Inferior parietal cortex (tissue), 1 donor: ENCODE measurements around the gene USP21.
A peak's percentile ranks its signal among the peaks of the same experiment; 100 is the strongest.

ENCODE experiments used
- DNase-seq: peaks from one replicate; pipeline ENCODE4 v3.0.0-alpha.2; 2016; ENCODE audit errors: extremely low spot score

USP21 gene

DNA sequence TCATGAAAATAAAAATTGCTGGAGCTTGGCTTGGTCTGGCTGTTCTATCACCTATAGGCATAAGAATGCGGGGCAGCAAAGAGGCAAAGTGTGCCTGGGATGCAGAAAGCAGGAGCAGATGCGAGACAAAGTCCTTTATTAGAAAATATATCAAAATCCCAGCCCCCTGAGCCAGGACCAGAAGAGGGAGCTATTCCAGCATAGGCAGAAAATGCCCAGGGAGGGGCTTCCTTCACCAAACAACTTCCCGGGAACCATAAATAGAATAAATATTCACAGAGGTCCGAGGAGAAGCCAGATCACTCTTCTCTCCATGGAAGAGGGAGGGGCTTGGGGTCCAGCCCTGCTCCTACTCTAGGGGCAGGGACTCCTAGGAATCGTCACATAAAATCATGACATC lies 11.9 kb downstream of the USP21 start:
- DNase-seq = no peak

DNA sequence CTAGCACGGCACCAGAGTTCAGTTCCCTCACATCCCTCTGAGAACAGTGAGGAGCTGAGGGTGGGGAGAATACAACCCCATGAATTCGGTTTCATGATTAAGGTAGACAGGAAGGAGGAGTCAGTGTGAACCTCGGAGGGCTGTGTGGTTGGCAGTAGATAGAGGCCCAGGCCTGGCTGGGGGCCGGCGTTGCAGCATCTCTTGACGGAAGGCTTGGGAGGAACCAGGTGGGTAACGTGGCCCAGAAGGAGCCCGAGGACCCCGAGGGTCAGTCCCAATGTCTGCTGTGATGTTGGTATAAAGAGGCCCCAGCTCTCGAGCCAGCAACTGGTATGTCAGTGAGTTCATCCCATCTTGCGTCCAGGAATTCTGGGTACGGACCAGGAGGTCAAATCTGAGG lies 12.4 kb downstream of the USP21 start:
- DNase-seq = no peak

DNA sequence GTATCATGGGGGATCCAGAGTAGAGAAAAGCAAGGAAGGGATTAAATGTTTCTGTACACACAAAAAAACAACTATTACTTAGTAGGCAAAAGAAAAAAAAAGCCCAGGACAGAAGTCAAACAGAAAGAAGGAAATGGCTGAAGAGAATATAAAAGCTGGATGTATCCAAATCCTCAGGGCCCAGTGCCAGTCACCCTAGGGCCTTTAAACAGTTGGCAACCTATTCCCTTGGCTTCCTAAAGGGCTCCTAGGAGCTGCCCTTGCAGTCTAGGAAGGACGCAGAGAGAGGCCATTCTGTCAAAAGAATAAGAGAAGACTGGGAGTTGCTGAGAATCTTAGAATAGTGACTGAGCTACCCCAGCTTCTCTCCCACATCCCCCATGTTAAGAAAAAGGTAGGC lies 13.0 kb downstream of the USP21 start:
- no peak for DNase-seq

DNA sequence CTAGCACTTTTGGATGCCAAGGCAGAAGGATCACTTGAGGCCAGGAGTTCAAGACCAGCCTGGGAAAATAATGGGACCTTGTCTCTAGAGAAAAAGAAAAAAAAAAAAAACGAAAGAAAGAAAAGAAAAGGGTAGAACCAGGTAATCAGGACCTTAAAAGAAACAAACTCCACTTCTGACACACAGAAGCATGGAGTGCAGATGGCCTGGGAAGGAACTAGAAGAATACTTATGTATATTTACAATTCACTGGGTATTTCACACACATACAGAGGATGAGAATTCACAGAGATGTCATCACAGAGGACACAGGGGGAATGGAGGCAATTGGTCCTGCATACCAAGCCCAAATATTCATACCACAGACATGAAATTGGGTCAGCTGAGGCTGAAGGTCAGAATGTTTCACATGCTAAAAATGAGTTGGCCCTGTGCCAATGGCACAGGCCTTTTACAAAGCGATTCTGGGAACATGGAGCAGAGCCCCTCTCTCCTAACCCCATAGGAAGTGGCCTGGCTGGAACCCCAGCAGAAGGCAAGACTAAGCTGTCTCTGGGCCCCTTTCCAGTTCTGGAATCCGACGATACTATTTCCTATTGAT lies 13.6 kb downstream of the USP21 start:
- DNase-seq = no peak

DNA sequence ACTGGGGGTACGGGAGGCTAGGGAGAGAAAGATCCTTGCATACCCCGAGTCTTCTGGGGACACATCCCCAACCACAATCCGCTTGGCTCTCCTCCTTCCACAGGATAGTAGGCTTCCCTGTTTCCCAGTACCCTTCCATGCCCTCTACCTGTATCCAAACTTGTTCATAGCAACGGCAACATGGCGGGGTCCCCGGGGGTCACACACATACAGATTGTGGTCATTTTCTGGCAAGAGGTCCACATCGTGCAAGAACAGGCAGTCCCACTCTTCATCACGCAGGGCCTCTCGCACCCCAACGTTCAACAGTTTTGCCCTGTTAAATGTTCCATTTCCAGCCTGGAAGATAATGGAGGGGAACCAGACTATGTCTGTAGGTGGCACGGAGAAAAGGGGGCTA lies 14.4 kb downstream of the USP21 start:
- DNase-seq = no peak

DNA sequence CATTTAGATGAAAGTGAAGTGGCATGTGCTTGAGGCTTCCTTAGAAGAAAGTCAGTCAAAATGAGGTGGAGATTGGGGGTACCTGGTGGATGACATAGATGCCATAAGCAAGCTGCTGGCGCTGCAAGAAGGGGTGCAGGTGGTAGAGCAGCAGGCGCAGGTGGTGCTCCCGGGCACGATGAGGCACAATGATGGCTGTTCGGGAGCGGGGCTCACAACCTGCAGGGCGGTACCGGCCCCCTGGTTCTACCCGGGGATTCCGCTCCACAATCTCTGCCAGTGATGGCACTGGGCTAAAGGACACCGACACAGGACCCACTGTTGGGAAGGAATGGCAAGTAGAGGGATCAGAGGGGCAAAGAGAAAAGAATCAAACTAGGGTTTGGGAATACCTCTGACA lies 15.6 kb downstream of the USP21 start:
- DNase-seq = no peak

DNA sequence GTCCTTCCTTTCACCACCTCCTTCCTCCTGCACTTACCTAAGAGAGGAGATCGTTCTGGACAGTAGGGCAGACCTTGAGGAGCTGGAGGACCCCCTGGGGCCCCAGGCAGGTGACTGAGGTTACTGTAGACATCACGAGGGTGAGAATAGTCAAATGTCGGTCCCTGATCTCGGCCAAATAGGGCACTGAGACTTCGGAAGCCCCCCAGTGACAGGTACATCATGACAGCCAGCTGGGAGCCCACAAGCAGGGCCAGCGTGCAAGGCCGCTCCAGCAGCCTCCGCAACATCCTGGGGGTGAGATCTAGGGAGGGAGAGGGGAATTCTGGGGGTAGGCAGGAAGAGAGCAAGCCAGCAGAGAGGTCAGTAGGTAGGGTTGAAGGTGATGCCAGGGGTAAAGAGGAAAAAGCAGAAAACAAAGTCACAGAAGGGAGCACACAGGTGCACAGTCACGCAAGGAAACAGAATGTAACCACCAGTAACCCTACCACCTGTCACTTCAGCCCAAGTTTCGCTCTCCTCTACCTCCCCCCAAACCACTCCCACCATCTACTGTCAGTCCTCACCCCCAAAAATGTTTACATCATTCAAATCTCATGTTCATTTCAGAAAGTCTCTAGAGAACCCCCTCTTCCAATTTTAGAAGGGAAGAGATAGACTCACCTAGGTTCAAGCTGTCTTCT lies 16.6 kb downstream of the USP21 start:
- DNase-seq = no peak

DNA sequence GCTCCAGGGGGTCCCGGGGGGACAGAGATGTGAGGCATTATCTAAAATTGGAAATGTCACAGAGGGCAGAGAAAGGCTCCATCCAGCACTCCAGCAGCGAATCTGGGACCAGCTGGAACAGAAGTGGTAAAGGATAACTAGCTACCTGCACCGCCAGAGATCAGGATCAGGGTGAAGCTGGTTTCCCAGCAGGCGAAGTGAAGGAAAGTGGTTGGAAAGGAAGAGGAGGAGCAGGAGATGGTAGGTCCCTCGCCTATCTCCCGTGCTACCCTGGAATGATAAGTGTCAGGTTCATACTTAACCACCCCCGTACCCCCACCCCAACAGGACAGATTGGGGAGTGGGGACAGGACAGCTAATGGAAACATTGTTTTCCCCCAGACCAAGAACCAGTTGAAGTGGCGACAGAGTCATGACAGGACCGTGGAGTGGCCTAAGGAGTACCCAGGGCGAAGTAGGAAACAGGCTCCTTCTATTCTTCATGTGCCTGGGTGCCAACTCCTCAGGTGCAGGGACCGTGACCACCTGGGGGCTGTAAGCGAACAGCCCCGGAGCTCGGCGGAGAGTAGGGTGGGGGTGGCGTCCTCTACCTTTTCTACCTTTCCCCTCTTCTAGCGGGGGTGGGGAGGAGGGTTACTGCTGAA lies 17.3 kb downstream of the USP21 start:
- DNase-seq = no peak

DNA sequence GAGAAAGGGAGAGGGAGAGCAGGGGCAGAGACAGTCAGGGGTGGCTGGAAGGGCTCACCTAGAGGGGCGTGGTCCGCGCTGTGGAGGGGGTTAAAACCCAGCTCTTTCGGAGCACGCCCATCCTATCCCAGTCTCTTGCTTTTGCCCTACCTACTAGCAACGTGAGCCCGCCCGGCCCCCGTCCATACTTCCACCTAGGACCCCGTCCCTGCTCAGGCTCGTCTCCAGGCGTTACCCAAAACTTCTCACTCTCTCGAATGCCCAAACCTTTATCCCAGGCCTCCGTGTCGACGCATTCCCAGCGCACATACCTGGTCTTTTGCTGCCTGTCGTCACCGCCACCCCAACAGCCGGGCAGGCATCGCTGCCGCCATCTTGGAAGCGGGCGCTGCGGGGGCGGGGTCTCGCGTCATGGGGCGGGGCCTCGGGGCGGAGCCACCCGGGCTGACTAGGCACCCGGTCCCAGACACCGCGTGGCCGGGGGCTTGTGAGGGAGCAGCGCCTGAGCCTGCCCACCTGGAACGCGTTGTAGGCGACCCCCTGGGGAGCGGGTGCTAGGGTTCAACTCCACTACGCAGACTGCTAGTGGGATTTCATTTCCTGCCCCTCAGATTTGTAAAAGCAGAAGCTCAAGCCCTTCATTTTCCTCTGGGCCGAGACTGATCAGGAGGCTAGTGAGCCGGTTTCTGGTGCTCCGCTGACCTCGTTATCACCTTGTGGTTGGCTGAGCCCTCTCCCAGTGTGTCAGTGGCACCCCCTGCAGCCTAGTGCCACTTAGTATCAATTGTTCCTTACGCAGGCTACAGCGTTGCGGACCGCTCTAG lies 18.0 kb downstream of the USP21 start, which contains the start of gene B4GALT3:
TSS of gene B4GALT3 (minus strand) at position 396 of the 824 bp plus-strand sequence. CDS start 1,447 bp downstream, outside the sequence.
- DNase-seq = peak; percentile 82

DNA sequence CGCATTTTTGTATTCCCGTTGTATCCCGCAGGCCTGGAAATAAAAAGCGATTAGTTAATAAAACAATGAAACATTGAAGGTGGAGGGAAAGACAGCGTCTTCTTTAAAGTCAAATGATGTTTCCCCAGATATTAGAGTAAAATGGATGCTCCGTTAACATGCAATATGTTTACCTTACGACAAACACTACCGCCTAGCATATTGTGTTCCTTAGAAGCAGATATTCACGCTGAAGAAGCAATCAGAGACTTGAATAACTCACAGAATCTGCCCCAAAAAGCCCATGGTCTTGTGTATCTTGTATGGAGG lies 18.6 kb downstream of the USP21 start:
- DNase-seq = no peak

DNA sequence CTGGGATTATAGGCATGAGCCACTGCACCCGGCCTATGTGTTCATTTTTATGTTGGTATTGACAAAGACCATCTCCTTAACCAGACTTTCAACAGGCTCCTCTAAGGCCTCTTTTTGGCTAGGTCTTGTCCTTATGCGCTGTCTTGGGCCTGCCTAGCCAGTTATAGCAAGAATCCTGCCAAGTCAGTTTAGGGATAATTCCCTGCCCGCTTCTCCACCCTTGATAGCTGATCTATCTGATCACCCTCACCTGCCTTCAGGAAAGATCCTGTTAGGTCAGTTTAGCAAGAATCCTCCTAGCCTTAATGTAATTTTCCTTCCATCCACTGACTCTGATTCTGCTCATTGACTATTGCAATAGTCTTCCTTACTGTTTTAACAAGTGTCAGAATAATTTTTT lies 20.4 kb downstream of the USP21 start:
- no peak for DNase-seq

DNA sequence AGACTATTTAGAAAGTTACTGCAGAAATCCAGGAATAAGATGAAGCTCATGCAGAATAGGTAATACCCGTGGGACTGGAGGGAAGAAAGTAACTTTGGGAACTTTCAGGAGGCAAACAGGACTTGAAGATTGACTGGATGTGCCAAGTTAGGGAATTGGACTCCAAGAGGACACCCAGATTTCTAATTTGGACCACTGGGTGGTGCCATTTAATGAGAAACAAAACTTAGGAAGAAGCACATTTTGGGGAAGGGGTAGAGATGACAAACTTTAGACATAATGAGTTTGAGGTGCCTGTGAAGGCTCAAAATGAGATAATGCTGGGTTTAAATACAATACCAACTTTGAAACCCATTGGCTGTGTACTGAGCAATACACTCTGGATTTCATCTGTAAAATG lies 21.3 kb downstream of the USP21 start:
- DNase-seq = no peak

DNA sequence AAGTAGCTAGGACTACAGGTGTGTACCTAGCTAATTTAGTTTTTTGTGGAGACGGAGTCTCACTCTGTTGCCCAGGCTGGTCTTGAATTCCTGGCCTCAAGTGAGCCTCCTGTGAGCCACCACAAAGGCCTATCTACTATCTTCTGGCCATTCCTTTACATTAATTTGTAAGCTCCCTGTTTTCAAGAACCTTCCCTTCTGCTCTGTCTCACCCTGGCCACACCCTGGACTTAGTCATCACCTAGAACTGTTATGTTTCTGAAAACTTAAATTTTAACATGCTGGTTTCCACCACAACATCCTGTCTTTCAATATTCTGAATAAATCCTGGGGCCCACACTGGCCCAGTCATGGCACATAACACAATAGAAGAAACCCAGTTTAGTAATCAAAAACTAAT lies 22.9 kb downstream of the USP21 start:
- no peak for DNase-seq

DNA sequence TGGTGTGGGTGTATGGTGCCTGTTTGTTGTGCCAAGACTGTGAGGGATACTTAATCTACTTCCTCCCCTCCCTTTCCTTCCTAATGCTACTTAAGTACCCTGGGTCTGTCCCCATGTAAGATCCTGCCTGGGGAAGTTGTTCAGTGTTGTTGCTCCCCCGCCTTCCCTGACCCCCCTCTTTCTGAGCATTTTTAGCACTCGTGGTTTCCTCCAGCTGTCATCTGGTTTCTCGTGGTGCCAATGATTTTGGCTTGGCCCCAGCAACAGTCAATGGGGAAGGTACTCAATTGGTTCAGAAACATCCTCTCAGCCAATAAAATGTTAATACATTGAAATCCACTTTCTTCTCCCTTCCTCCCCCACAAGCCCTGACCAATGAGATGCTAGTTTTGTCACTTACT lies 26.0 kb downstream of the USP21 start:
- peak; percentile 63 for DNase-seq

DNA sequence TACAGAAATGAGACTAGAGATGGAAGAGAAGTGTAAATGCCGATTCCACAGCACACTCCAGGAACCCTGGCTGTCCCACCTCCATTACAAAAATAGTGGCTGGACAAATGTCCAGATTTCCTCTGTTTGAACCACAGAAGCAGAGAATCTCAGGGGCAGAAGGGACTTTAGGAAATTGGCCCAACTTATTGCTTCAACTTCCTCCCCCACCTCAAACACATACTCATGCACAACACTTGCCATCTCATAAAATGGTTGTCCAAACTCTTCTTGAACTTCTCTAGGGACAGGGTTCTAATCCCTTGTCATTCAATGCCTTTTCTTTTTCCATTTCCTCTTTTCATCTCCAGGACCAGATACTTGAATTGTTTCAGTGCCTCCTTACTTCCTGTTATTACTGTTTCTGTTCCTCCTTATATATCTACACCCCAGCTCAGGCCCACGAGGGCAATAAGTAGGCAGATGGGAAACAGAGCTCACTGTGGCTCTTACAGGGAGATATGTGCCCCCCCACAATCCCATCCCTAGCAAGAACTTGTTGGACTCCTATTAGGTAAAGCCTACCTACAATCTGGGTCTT lies 26.5 kb downstream of the USP21 start:
- DNase-seq = no peak

DNA sequence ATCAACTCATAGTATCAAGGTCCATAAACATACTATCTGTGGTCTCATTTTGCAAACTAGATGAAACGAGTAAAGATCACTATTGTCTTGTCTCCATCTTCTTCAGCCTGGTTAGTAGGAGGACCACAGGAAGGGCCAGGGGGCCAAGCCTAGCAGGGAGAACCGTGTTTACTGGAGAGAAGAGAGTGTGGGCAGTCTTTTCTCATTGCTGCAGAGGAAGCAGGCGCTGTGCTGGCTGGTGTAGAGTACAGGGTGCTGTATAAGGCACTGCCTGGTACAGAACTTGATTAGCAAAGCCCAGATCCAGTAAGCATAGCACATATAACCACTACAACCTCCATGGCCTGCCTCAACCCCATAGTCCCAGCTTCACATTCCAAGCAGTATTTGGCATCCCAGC lies 28.0 kb downstream of the USP21 start:
- DNase-seq = no peak

DNA sequence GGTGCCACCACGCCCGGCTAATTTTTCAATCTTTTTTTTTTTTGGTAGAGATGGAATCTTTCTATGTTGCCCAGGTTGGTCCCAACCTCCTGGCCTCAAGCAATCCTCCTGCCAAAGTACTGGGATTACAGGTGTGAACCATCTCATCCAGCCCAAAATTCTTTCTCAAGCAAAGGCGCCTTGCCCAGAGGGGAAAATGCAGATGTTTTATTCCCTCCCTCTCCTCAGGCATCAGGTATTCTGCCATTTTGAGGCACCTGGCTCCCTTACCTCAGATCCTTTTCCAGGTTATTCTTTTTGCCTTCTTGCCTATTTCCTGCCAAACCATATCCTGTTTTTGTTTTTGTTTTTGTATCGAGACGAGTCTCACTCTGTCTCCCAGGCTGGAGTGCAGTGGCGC lies 29.1 kb downstream of the USP21 start:
- no peak for DNase-seq

DNA sequence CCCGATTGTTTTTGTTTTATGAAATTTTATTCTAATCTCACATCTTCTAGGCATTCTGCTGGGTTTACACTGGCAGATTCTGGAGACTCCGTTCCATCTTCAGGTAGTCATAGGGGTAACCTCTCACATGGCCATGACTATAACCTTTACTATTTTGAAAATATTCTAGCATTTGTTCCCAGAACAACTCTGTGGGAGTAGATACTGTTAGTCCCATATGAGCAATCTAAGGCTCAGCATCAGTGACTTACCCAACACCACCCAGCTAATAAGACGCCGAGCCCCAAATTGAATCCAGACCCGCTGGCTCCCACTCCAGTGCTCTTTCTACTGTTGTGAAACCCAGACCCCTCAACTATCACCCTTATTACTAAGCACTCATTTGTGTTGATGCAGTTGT lies 29.7 kb downstream of the USP21 start:
- no peak for DNase-seq

DNA sequence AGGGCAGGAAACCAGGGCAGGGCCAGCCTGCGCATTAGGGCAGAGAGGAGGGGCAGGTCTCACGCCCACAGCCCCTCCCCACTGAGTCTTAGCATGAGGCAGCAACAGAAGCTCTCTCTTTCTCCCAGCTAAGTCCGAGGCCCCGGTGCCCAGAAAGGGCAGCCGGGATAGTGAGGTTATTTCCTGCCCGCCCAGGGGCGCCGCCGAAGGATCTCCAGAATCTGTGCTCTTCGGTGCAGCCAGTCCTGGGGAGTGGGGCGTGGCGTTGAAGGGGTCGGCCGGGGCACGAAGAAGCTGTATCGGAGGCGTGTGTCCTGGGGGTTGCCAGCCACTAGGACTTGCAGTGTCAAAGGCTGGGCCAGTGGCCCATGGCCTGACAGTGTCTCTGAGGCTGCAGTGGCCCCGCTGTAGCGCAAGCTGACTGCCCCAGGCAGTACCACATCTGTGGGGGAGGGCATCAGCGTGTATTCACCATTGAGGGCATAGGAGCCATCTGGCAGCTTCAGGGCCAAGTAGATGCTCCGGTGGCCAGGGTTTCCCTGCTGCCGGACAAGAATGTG lies 31.7 kb downstream of the USP21 start:
- no peak for DNase-seq

DNA sequence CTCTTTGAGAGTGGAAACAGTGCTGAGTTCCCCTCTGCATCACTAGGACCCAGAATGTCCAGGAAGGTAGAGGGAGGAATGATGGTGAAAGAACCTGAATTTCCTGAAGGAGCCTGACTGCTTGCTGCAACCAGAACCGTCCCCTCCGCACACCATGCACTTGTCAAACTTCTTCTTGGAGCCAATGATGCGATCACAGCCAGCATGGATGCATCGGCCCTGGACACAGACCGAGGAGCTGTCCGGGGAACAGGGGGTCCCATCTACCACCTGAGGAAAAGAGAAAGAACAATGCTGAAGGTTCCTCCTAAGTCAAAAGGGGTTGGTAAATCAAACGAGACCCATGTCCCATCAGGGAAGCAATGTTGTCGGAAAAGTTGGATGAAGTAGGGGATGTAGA lies 32.7 kb downstream of the USP21 start:
- no peak for DNase-seq

DNA sequence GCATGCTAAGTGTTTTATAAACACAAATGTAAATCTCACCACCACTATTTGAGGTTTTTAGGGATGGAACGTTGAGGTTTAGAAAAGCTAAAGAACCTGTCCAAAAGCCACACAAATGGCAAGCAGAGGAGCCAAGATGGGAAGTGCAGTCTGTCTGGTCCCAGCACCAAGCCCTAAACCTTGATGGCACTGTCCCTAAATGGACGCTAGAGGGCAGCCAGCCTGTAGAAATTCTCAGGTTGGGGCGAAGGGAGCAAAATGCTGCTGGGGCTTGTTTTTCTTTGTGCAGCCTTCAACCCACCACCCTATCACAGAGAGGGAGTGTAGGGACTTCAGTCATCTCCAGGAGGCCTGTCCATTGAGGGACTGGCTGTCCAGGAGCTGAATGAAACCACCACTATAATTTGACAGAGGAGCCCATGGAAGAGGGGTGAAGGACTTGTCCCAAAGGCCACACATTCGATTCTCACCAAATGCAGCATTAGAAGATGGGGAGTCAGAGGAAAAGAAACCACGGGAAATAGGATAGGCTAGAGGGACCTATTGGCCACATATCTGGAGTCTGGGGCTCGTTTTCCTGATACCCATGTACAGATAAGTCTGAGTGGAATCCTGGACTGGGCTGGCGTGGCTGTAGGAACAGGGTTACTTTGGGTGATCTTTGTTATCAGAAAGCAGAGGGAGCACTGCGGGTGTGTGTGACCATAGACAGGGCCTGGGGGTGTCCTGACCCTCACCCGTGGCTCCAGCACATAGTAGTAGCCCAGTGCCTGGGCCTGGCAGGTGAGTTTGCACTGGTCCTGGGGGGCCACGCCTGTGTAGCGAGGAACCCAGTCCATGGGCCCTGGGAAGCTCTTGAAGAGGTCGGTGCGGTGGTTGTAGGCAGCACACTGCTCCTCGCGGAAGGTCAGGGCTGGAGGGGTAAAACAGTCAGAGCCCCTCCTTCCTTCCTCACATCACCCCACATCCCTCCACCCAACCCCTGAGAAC lies 33.5 kb downstream of the USP21 start:
- peak; percentile 89 for DNase-seq
